HepG2 (cell line): ENCODE data around the gene FBXL7.

Source experiments
- CHD2 ChIP-seq: IDR thresholded peaks from 2 replicates; pipeline ENCODE4 v1.6.1; 2011; ENCODE audit warnings: low read depth, low read length, improper control_type of control experiment
- CTCF ChIP-seq: sonication (generic); formaldehyde crosslinking; IDR thresholded peaks from 2 replicates; pipeline ENCODE4 v1.5.0; 2020; ENCODE audit warnings: mild to moderate bottlenecking, missing genetic modification reagents, moderate library complexity
- SKIL ChIP-seq: sonication (generic); formaldehyde crosslinking; IDR thresholded peaks from 2 replicates; pipeline ENCODE4 v1.8.0; 2022; ENCODE audit warnings: missing genetic modification reagents, mild to moderate bottlenecking, moderate library complexity, borderline replicate concordance
- ZBTB1 ChIP-seq: sonication (generic); formaldehyde crosslinking; IDR thresholded peaks from 2 replicates; pipeline ENCODE4 v1.4.0; 2020; ENCODE audit warnings: missing genetic modification reagents, borderline replicate concordance
- ZFP36L1 ChIP-seq: sonication (generic); formaldehyde crosslinking; IDR thresholded peaks from 2 replicates; pipeline ENCODE4 v1.8.0; 2022; ENCODE audit warnings: mild to moderate bottlenecking, missing genetic modification reagents, moderate library complexity

DNA sequence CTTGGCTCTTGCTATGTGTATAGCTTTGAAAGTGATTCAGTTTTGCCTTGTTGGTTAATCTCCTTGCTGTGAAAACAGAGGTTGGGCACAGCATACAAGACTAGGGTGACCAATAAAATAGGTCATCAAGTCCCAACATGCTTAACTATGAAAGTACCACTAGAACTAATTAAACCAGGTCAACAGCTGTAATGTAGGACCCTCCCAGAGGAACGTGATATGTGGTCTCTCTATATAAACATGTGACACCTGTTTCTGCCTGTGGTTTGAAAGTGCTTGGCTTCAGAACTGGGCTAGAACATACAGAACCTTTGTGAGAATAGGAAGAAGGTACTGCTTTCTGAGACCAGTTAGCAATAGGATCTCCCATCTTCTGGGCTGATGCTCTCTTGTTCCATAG, 297.1 kb downstream of the FBXL7 start:
- TF ChIP-seq ZBTB1 (CRISPR knock-in tag), result no peak
- TF ChIP-seq ZFP36L1 (CRISPR knock-in tag), result no peak
- no peak for TF ChIP-seq CHD2
- no peak for TF ChIP-seq SKIL (CRISPR knock-in tag)
- TF ChIP-seq CTCF (CRISPR knock-in tag), result no peak
